GM19463 (cell line): ENCODE data around the gene DIP2C.

Experiments used
- ATAC-seq: cut with Tn5 transposase; IDR thresholded peaks from one replicate; pipeline ENCODE4 v1.9.1; 2021; ENCODE audit warnings: mild to moderate bottlenecking, moderate library complexity; ENCODE audit not compliant: unreplicated experiment

The DIP2C gene

GRCh38 chr10:560314-560992, 129.0 kb downstream of the DIP2C start:
- no peak for ATAC-seq

DNA sequence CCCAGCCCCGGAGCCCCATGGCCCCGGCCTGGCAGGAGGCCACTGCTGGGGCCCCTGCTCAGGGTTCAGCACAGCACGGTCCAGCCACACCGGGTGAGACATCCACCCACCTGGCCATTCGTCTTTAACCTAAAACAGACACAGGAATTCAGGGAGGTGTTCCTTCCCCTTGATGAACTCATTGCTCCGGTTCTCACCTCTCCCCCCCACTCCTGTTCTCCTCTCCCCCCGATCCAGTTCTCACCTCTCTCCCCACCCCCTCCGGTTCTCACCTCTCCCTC, 129.8 kb downstream of the DIP2C start:
- no peak for ATAC-seq

GRCh38 chr10:558891-559766, 130.3 kb downstream of the DIP2C start:
- ATAC-seq = no peak

DNA sequence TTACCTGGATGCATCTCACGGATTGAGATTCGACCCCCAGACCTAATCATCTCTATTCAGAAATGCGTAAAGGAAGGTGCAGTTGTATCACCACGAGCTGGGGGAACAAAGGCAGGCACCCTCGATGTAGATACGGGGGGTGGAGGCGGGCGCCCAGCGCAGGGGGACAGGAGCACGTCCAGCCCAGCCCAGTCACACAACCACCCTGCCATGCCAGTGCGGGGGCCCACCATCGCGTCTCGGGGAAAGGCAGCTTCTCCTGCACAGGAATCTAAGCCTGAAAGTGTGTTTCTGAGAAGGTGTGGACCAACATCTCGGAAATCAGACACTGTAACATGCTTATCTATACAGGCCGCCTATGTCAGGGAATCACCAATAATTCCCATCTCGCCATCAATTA, 131.1 kb downstream of the DIP2C start:
- ATAC-seq = no peak

GRCh38 chr10:557792-558328, 131.6 kb downstream of the DIP2C start:
- ATAC-seq = no peak

DNA sequence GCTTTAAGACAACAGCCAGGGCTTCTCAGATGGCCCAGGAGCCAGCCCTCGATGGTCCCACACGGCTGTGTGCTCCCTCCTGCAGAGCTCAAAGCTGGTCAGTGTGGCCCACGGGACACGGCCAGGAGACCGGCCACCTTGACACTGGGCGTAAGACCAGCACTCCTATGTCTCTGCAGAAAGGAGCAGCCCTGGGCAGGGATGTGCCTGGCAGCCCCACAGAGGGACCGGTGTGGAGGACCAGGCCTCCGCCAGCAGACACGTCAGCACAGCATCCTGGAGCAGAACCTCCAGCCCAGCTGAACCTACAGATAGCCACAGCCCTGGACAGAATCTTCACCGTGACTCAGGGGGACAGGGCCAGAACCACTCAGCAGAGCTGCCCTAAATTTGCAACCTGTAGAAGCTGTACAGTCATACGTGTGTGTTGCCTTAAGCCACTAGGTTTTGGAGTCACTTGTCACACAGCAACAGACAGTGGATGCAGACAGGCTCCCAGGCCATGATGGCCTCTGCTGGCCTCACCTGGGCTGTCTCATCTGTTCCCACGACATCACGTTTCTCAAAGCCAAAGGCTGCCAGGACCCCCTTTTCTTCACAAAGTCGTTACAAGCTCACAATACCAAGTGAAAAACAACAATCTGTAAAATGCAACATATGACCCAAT, 132.4 kb downstream of the DIP2C start:
- ATAC-seq = no peak

DNA sequence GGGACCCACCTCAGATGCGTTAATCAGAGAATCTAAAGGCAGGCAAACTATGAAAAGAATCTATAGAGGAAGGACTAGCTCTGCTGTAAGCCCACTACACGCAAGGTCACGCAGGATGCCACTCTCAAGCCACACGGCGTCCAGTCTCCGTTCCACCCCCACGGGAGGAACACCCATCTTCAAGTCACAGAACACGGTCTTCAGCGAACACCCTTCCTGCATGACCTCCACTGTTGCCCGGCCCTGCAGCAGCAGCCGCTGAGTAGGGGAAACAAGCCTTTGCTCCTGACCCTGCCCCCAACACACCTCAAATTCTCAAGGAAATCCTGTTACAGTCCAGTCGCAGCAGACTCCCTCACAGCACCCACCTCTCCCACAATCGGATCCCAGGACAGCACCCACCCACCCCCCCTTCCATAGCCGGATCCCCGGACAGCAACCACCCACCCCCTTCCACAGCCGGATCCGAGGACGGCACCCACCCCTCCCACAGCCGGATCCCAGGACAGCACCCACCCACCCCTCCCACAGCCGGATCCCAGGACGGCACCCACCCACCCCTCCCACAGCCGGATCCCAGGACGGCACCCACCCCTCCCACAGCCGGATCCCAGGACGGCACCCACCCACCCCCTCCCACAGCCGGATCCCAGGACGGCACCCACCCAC, 133.7 kb downstream of the DIP2C start:
- no peak for ATAC-seq

GRCh38 chr10:555281-555680, 134.2 kb downstream of the DIP2C start:
- ATAC-seq = no peak

DNA sequence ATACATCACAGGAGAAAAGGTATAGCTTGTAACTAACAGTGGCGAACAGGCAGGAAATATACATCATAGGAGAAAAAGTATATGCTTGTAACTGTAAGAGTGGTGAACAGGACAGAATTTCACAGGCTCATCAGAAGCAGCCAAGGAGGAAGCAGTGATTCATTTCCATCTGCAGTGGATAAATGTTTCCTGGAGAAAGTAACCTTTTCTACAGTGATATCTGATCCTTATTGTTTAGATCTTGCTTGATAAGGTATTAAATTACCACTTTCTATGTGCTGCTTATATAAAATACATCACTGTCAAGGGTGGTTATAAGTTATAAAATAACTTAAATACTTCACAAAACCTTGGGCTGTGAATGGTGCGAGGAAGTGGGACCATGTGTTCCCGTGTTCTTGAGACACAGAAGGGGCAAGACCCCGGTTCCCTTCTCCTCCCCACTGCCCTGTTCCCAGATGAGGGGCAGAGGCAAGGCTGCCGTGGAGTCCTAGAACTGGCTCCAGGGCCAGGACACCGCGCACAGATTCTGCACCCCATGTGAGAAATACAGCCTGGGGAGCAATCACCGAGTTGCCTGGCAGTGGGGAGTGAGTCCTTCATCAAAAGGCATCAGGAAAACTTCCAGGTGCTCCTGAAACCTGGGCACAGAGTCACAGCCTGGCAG, 135.2 kb downstream of the DIP2C start:
- ATAC-seq = no peak

- no peak for ATAC-seq
Measured at GRCh38 chr10:553233-553632, 136.2 kb downstream of the DIP2C start.

DNA sequence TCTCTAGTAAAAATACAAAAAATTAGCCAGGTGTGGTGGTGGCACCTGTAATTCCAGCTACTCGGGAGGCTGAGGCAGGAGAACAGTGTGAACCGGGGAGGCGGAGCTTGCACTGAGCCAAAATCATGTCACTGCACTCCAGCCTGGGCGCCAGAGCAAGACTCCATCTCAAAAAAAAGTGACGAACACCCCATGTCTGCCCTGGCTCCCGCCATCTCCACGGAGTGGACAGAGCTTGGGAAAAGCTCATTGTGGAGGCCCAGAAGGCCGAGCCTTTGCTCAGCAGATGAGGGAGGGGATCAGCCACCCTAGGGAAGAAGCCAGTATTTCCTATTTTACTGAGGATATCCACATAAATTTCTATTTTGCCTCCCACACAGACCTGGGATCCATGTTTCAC, 136.8 kb downstream of the DIP2C start:
- no peak for ATAC-seq

- ATAC-seq = no peak
Measured at GRCh38 chr10:551373-552252, 137.9 kb downstream of the DIP2C start.

DNA sequence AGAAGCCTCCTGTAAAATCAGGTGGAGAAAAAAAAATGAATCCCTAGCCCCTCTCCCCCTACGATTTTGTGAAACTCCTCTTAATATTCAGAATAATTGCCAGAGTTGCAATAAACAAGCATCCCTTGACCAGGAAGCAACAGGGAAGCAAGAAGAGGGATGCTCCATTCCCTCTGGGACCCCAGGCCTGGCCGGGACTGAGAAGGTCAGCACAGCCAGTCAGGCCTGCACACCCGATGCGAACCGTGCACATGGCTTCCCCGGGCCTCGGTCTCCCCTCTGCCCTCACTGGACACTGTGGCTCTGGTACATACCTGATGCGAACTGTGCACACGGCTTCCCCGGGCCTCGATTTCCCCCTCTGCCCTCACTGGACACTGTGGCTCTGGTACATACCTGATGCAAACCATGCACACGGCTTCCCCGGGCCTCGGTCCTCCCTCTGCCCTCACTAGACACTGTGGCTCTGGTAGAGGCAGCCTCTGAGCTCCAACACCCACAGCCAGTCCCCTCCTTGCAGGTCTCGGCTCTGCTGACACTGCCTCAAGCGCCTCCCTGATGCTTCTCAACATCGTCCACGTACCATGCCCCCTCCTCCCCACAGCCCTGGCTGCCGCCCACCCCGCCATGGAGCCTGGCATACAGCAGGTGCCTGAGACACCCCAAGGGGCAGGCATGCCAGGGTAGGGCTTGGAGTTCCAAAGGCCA, 138.6 kb downstream of the DIP2C start:
- ATAC-seq = no peak

DNA sequence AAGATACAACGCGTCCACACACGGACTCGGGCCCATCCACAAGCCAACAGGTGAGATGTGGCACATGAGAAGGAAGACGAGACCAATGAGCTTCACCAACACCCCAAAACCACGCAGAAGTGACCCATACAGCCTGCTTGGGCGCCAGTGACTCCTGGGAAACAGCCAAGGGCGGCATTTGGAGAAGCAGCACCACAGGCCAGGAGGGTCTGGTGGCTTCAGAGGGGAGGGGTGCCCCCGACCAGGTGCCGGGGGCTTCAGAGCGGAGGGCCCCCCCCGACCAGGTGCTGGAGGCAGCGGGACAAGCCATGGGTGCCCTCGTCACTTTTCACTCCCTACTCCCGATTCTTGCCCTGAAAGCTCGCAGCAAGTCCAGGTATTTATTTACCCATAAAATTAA, 140.1 kb downstream of the DIP2C start:
- ATAC-seq = no peak

DNA sequence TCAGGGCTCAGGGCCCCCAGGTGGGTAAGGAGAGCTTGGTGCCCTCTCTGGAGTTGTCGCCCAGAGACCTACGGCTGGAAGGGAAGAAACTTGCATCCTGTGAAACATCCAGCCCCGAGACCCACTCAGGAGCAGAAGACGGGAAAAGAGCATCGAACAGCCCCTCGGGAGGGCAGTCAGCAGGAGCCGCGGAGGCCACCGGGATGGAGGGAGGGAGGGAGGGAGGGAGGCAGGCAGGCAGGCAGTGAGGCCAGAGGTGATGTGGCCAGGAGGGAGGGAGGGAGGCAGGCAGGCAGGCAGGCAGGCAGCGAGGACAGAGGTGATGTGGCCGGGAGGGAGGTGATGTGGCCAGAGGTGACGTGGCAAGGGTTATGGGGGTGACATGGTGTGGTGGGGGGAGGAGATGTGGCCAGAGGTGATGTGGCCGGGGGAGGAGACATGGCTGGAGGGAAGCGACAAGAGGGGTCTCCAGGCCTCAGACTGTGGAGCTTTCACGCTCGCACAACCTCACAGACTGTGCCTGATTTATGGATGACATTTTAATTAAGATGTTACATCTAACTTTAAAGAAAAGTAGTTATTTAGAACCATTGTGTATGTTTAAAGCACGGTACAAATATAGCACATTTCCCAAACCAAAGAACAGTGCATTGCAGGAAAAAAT, 141.1 kb downstream of the DIP2C start:
- ATAC-seq = no peak

GRCh38 chr10:547591-548081, 141.8 kb downstream of the DIP2C start:
- ATAC-seq = no peak

GRCh38 chr10:546971-547590, 142.4 kb downstream of the DIP2C start:
- ATAC-seq = no peak

DNA sequence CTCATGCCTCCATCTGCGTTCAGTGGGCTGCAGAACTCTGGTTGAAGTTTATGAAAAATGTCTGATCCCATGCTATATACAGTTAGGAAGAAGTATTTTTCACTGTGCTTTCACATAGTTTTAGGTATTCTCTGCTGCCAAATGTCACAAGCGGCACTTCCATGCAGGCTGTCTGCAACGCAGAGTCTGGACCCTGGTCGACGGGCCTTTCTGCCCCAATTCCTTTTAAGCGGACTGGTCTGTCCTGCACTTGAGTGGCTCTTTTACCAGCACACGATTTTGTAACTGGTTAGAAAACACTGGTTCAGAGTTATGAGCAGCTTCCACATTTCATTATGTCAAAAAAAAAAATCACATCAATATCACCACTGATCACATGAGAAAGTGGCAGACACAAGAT, 143.0 kb downstream of the DIP2C start:
- no peak for ATAC-seq
